ENCODE measurements around the gene ATP5PO.

DNA sequence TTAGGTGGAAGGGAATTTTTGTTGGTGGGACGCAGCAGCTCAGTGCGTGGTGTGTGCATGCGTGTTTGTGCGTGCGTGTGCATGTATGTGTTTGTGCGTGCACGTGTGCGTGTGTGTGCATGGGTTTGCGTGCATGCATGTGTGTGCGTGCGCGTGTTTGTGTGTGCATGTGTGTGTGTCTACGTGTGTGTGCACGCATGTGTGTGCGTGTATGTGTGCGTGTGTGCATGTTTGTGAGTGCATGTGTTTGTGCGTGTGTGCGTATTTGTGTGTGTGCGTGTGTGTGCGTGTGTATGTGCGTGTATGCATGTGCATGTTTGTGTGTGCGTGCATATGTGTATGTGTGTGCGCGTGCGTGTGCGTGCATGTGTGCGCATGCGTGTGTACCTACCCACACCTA is 20.2 kb downstream of the ATP5PO start:
- TF ChIP-seq, protein P1, sequence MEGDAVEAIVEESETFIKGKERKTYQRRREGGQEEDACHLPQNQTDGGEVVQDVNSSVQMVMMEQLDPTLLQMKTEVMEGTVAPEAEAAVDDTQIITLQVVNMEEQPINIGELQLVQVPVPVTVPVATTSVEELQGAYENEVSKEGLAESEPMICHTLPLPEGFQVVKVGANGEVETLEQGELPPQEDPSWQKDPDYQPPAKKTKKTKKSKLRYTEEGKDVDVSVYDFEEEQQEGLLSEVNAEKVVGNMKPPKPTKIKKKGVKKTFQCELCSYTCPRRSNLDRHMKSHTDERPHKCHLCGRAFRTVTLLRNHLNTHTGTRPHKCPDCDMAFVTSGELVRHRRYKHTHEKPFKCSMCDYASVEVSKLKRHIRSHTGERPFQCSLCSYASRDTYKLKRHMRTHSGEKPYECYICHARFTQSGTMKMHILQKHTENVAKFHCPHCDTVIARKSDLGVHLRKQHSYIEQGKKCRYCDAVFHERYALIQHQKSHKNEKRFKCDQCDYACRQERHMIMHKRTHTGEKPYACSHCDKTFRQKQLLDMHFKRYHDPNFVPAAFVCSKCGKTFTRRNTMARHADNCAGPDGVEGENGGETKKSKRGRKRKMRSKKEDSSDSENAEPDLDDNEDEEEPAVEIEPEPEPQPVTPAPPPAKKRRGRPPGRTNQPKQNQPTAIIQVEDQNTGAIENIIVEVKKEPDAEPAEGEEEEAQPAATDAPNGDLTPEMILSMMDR (IDR thresholded peaks at IDR 0.05): no peak
- TF ChIP-seq EZH2 (IDR thresholded peaks at IDR 0.05; ENCODE audit: borderline replicate concordance, insufficient read depth, low read depth, low read length, poor library complexity, severe bottlenecking): no peak

Measured in B cell (primary cell).